ENCODE data around the gene ADGRL1. TPM values are rescaled to one million over a fixed set of nuclear protein-coding genes. Genes with fewer than 3 reads are reported as not detected.
A peak's percentile ranks its signal among the peaks of the same experiment; 100 is the strongest.

ADGRL1 gene
- total and polyA plus RNA-seq, 9 of the 15 experiments (the other 6 are each of a cell fraction or from before 2014, with no cell fraction given): 0.14 to 37.0 (median 8.6) TPM

GRCh38 chr19:14174883-14175282, 31.1 kb downstream of the ADGRL1 start:
- FAIRE-seq (no peak), ATAC-seq (no peak), DNase-seq (ENCODE audit: extremely low read depth in 1 of 4, low spot score in 3 of 4) (no peak)
- H3K9me1 ChIP-seq (ENCODE audit: control insufficient read depth, insufficient read depth, low read length): no peaks in the 10 kb centered on the region
- no peaks in the 10 kb centered on the region for H3K79me2 ChIP-seq (ENCODE audit: control insufficient read depth, insufficient read depth, low read length)
- no peak overlapping the region for H3K4me3 ChIP-seq
- no peak overlapping the region for H3K4me2 ChIP-seq (ENCODE audit: insufficient read depth, low read length)
- H3K36me3 ChIP-seq (ENCODE audit: control insufficient read depth, insufficient read depth, low read length): peaks cover 45% of the 10 kb centered on the region; the same call in 2 of the 3 replicates
- H4K20me1 ChIP-seq (replicated peaks; ENCODE audit: control insufficient read depth, insufficient read depth, low read length): no peaks in the 10 kb centered on the region
- H3K9me3 ChIP-seq (replicated peaks; ENCODE audit: control insufficient read depth, insufficient read depth, low read depth, low read length): no peaks in the 10 kb centered on the region
- peak; percentile 86 for TF ChIP-seq ZNF121 (CRISPR knock-in tag; conservative IDR thresholded peaks at IDR 0.05)
- TF ChIP-seq DLX4 (CRISPR knock-in tag; IDR thresholded peaks at IDR 0.05): no peak
- TF ChIP-seq CEBPG (CRISPR knock-in tag; IDR thresholded peaks at IDR 0.05): no peak
- TF ChIP-seq CEBPG (tag; conservative IDR thresholded peaks at IDR 0.05 in 1 of 2, IDR thresholded peaks at IDR 0.05 in 1 of 2): no peak
- no peak for TF ChIP-seq TEAD4 (IDR thresholded peaks at IDR 0.05; ENCODE audit: low read length)
- no peak for TF ChIP-seq TEAD4 (CRISPR knock-in tag; IDR thresholded peaks at IDR 0.05; ENCODE audit: borderline replicate concordance)
- no peak for TF ChIP-seq SRSF7 (optimal IDR thresholded peaks at IDR 0.05; ENCODE audit: low read depth, low read length)
- peak; percentile 36 for TF ChIP-seq RBM25 (IDR thresholded peaks at IDR 0.05; ENCODE audit: low read depth, low read length, severe bottlenecking)
- no peaks in the 10 kb centered on the region for H3K27me3 ChIP-seq (ENCODE audit: control insufficient read depth in 2 of 2, insufficient read depth in 2 of 2, low read length in 2 of 2)
- intact Hi-C loops (cut with micrococcal nuclease) (no loop called here), in situ Hi-C loops (cut with MboI) (no loop called here)
- H3K27ac ChIP-seq (ENCODE audit: extremely low read depth, low read depth, low read length): no peak overlapping the region
- 94% methylated on average over 9 of the region's 9 CpGs for WGBS (ENCODE audit: insufficient coverage, low coverage, missing lambda C conversion rate)
- H3K9ac ChIP-seq (ENCODE audit: insufficient read depth in 1 of 2, low read depth in 2 of 2, low read length in 2 of 2): no peak overlapping the region
- ChIA-PET POLR2A (interaction anchor here (0.8 kb wide), 1 partner anchor 61 kb away, joined by 3 read pairs; no protein-coding TSS in a partner anchor), CTCF (ENCODE audit: low intra/inter-chr PET ratio) (no interaction called here)
- no peak overlapping the region for H2AFZ ChIP-seq (ENCODE audit: low read depth, low read length)
- no peaks in the 10 kb centered on the region for H3K4me1 ChIP-seq (replicated peaks in 1 of 2; ENCODE audit: control insufficient read depth in 2 of 2, insufficient read depth in 2 of 2, low read length in 2 of 2)
- no TSS peak for BruUV-seq (replicated peaks)
